A549 (cell line): Measurements from ENCODE around the gene CDC27. TPM values are rescaled to one million over a fixed set of nuclear protein-coding genes. Genes with fewer than 3 reads are reported as not detected.

Experiments
- ATAC-seq, 2 experiments: fragments of 200-7000 bp in 1 of 2; fragments of >200 bp in 1 of 2; cut with Nextera tagmentation in 1 of 2; cut with Tn5 transposase in 1 of 2; 3 replicates each; pipeline versions ENCODE4 v1.8.0 to v1.9.1; 2018 to 2020; ENCODE audit warnings: mild to moderate bottlenecking in 1 of 2, moderate library complexity in 1 of 2
- CTCF ChIA-PET: fragments of 300-600 bp; sonication (Branson Sonifier 250); formaldehyde crosslinking; extraction: SDS; loops from one replicate; lab custom pipeline; 2021; ENCODE audit warnings: antibody characterized with exemption, inconsistent platforms; lab: Yijun Ruan, JAX
- POLR2A ChIA-PET: fragments of 350-600 bp; formaldehyde crosslinking; extraction: SDS; loops from one replicate; lab custom pipeline; 2021; ENCODE audit warnings: antibody characterized with exemption, inconsistent platforms; lab: Yijun Ruan, JAX
- DNase-seq, 2 experiments: peaks; one replicate each; pipeline versions ENCODE4 v3.0.0 to v3.0.0-alpha.2; 2011 to 2016; ENCODE audit warnings: low read depth in 1 of 2, low spot score in 1 of 2
- FAIRE-seq: peaks from 2 replicates; lab custom pipeline; 2011; peaks lifted over from hg19 to GRCh38; lab: Jason Lieb, UNC
- H3K27ac ChIP-seq, 2 experiments: fragments of >200 bp; sonication (Bioruptor Twin); formaldehyde crosslinking; 3 replicates each; pipeline ENCODE4 v1.5.1; 2016 to 2017
- H3K4me1 ChIP-seq: fragments of >200 bp; sonication (Bioruptor Twin); formaldehyde crosslinking; 3 replicates; pipeline ENCODE4 v1.6.1; 2016
- H3K4me2 ChIP-seq: fragments of >200 bp; sonication (Bioruptor Twin); formaldehyde crosslinking; 3 replicates; pipeline ENCODE4 v1.6.1; 2016
- H3K4me3 ChIP-seq: fragments of >200 bp; sonication (Bioruptor Twin); formaldehyde crosslinking; 3 replicates; pipeline ENCODE4 v1.5.1; 2016
- H3K9me3 ChIP-seq: fragments of >200 bp; sonication (Bioruptor Twin); formaldehyde crosslinking; 3 replicates; pipeline ENCODE4 v1.6.1; 2016
- BHLHE40 ChIP-seq: IDR thresholded peaks from 2 replicates; pipeline ENCODE4 v1.6.1; 2012; ENCODE audit warnings: low read depth, low read length, inconsistent platforms
- CBX8 ChIP-seq: fragments of 200-600 bp; sonication (generic); IDR thresholded peaks from 2 replicates; pipeline ENCODE4 v1.6.1; 2016
- CHD2 ChIP-seq: fragments of 150-350 bp; IDR thresholded peaks from 2 replicates; pipeline ENCODE4 v1.6.1; 2014; ENCODE audit warnings: low read length; ENCODE audit not compliant: partially characterized antibody
- E2F6 ChIP-seq: IDR thresholded peaks from 2 replicates; pipeline ENCODE4 v1.6.1; 2012; ENCODE audit warnings: low read depth, borderline replicate concordance
- EHF ChIP-seq: fragments of 250-450 bp; sonication (Bioruptor Pico); IDR thresholded peaks from 2 replicates; pipeline ENCODE4 v1.5.0; 2020; ENCODE audit warnings: mild to moderate bottlenecking
- FOSB ChIP-seq: fragments of 250-450 bp; sonication (Bioruptor Pico); IDR thresholded peaks from 2 replicates; pipeline ENCODE4 v1.5.0; 2020; ENCODE audit warnings: mild to moderate bottlenecking, moderate library complexity
- FOSL2 ChIP-seq, 2 experiments: fragments of 450-650 bp in 1 of 2; fragments of >200 bp in 1 of 2; sonication (Bioruptor Twin) in 1 of 2; formaldehyde crosslinking; IDR thresholded peaks; 2 replicates each; pipeline versions ENCODE4 v1.5.0 to v1.6.1; 2016 to 2020; ENCODE audit warnings: mild to moderate bottlenecking in 1 of 2, moderate library complexity in 1 of 2
- FOXS1 ChIP-seq: fragments of 250-450 bp; sonication (Bioruptor Pico); IDR thresholded peaks from 2 replicates; pipeline ENCODE4 v1.5.0; 2020; ENCODE audit warnings: mild to moderate bottlenecking, moderate library complexity
- HDAC2 ChIP-seq: fragments of 200-600 bp; sonication (generic); IDR thresholded peaks from 2 replicates; pipeline ENCODE4 v1.6.1; 2016
- HEYL ChIP-seq: fragments of 250-450 bp; sonication (Bioruptor Pico); IDR thresholded peaks from 2 replicates; pipeline ENCODE4 v1.8.0; 2021; ENCODE audit warnings: mild to moderate bottlenecking, moderate library complexity
- HOXB13 ChIP-seq: fragments of 250-450 bp; sonication (Bioruptor Pico); IDR thresholded peaks from 2 replicates; pipeline ENCODE4 v1.5.0; 2020; ENCODE audit warnings: low read depth, mild to moderate bottlenecking, moderate library complexity
- KDM5A ChIP-seq: fragments of 200-600 bp; sonication (generic); IDR thresholded peaks from 2 replicates; pipeline ENCODE4 v1.6.1; 2016; ENCODE audit warnings: antibody characterized with exemption, mild to moderate bottlenecking
- NFE2L2 ChIP-seq: fragments of 150-350 bp; conservative IDR thresholded peaks from 2 replicates; pipeline ENCODE4 v1.6.1; 2014; ENCODE audit warnings: low read length
- POLR2A ChIP-seq: IDR thresholded peaks from 2 replicates; pipeline ENCODE4 v1.6.1; 2012; ENCODE audit warnings: mild to moderate bottlenecking, low read length
- RARB ChIP-seq: fragments of 250-450 bp; sonication (Bioruptor Pico); IDR thresholded peaks from 2 replicates; pipeline ENCODE4 v1.8.0; 2021; ENCODE audit warnings: mild to moderate bottlenecking, moderate library complexity
- RCOR1 ChIP-seq: fragments of 150-350 bp; IDR thresholded peaks from 2 replicates; pipeline ENCODE4 v1.6.1; 2014; ENCODE audit warnings: antibody characterized with exemption, low read length, low read depth
- RNF2 ChIP-seq: fragments of 200-600 bp; sonication (generic); IDR thresholded peaks from 2 replicates; pipeline ENCODE4 v1.6.1; 2016; ENCODE audit warnings: low read depth, mild to moderate bottlenecking, antibody characterized with exemption, moderate library complexity, borderline replicate concordance
- TFCP2L1 ChIP-seq: fragments of 250-450 bp; sonication (Bioruptor Pico); IDR thresholded peaks from 2 replicates; pipeline ENCODE4 v1.5.0; 2021; ENCODE audit warnings: mild to moderate bottlenecking
- TP53 ChIP-seq: fragments of 250-450 bp; sonication (Bioruptor Pico); IDR thresholded peaks from 2 replicates; pipeline ENCODE4 v1.5.0; 2021; ENCODE audit warnings: mild to moderate bottlenecking, moderate library complexity
- ZFP36 ChIP-seq: fragments of 450-650 bp; IDR thresholded peaks from 2 replicates; pipeline ENCODE4 v1.6.1; 2014; ENCODE audit warnings: borderline replicate concordance; ENCODE audit not compliant: partially characterized antibody
- WGBS: methylation state at CpG from one replicate; pipeline ENCODE4 v1.1.6; 2017; ENCODE audit errors: missing lambda C conversion rate; 5-methylcytosine and 5-hydroxymethylcytosine counted together
- polyA plus RNA-seq, 4 experiments: library from polyadenylated mRNA; depleted of rRNA in 3 of 4; stranded (reverse); fragments of >200 nt; fragmentation: RNase III in 1 of 4; extraction: RNeasy Plus Mini Kit Qiagen cat#74134 plus additional on column Dnase treatment in 1 of 4; gene quantifications; 2 replicates in 3 of 4; 3 replicates in 1 of 4; pipeline ENCODE4 v1.2.3, GENCODE V29; 2011 to 2017
- TF ChIP-seq, protein P1 (sequence below): fragments of 250-450 bp; sonication (Bioruptor Pico); IDR thresholded peaks from 2 replicates; pipeline ENCODE4 v1.5.0; 2021; ENCODE audit warnings: mild to moderate bottlenecking, moderate library complexity, borderline replicate concordance

The CDC27 gene
- polyA plus RNA-seq, 2 of the 4 experiments (the other 2 are of a cell fraction), result 88.0 to 150 TPM

DNA sequence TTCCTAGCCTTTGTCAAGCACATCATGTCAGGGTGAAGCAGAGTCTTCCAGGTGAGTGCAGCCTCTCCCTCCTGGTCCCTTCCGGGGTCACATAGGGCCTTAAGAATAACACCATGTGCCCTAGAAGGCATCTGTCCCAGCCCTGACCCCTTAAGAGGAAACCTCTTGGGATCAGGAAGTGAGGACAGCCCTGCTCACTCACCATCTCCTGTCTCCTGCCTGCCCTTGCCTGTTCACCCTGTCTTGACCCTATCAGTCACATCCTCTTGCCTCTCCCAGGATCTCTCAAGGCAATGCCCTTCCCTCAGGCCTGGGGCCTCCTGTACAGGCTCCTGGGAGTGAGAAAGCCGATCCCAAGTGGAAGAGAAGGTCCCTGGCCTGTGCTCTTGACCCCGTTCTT lies 33.9 kb upstream of the CDC27 start:
- Histone ChIP-seq H3K9me3 (0 out of 3 replicates have a peak, but pooled peaks cover 6% of the 10 kb centered on the region), H3K4me2 (no peak overlapping the region), H3K4me1 (peaks cover 13% of the 10 kb centered on the region), H3K27ac (no peak overlapping the region), H3K4me3 (no peak overlapping the region)
- ChIA-PET CTCF (interaction anchor here (1.0 to 8.6 kb wide), 2 partner anchors 12 to 93 kb away, joined by 3 to 44 read pairs; no protein-coding TSS in a partner anchor), POLR2A (no interaction called here)
- TF ChIP-seq EHF (CRISPR knock-in tag), result no peak
- no peak for TF ChIP-seq POLR2A
- TF ChIP-seq CBX8, result no peak
- TF ChIP-seq ZFP36, result no peak
- no peak for TF ChIP-seq FOSL2 (IDR thresholded peaks at IDR 0.05)
- no peak for TF ChIP-seq FOSL2 (CRISPR knock-in tag; IDR thresholded peaks at IDR 0.05)
- FAIRE-seq, result no peak
- no peak for DNase-seq
- 41% methylated on average over 3 of the region's 3 CpGs for WGBS
- no peak for ATAC-seq

DNA sequence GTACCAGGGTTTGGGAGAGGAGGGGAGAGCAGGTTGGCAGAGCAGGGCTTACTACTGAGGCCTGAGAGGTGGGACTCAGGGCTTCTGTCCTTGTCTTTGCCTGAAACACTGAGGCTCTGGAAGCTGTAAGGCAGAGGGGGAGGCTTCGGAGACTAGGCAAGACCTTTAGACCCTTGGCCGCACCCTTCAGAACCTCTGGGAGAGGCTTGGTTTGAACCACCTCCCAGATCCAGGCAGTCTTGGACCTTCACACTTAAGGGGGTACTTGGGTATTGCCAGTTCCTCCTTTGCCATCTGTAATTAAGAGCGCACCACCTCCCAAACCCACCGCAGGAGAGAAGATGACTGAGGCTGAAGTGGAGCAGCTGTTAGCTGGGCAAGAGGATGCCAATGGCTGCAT lies 33.0 kb upstream of the CDC27 start:
- CTCF ChIA-PET, result interaction anchor here (1.0 to 8.6 kb wide), 3 partner anchors 8 to 94 kb away, joined by 3 to 44 read pairs (median 3); no protein-coding TSS in a partner anchor

DNA sequence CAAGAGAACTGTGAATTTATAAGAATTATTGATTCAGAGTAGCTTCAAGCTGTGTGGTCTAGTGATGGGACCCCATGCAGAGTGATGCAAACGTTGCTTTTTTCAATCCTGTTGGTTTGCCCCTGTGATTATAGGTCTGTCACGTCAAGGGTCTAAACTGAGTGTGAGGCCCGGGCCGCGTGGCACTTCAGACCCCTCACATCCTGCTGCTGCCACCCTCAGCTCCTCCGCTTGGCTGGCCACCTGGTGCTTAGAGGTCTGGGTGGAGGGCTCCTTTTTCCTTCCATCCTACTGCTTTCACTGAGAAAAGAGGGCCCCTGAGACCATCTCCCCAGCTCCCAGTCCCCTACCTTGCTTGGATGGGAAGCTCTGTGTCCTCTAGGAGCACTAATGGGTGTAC lies 32.1 kb upstream of the CDC27 start:
- H3K4me3 ChIP-seq, result no peak overlapping the region
- POLR2A ChIA-PET, result interaction anchor here (0.6 kb wide), 1 partner anchor 32 kb away, joined by 3 read pairs; the partner anchor contains the start of gene CDC27

More for the DNA sequence above, 33.0 kb upstream of the CDC27 start:
- Histone ChIP-seq H3K9me3 (0 out of 3 replicates have a peak, but pooled peaks cover 6% of the 10 kb centered on the region), H3K27ac (no peak overlapping the region)
- FAIRE-seq, result no peak
- POLR2A ChIA-PET, result no interaction called here
- TF ChIP-seq RARB (CRISPR knock-in tag), result no peak
- TF ChIP-seq FOXS1 (CRISPR knock-in tag), result no peak
- TF ChIP-seq, all 56 proteins: peak for 0
- H3K4me2 ChIP-seq, result no peak overlapping the region
- ATAC-seq (no peak), DNase-seq (no peak)
- no peak overlapping the region for H3K4me3 ChIP-seq
- H3K4me1 ChIP-seq, result peaks cover 13% of the 10 kb centered on the region
- WGBS, result 69% methylated on average over 4 of the region's 4 CpGs

GRCh38 chr17:47220531-47220999 lies 31.5 kb upstream of the CDC27 start:
- FAIRE-seq, result no peak
- POLR2A ChIA-PET, result interaction anchor here (0.6 kb wide), 1 partner anchor 31 kb away, joined by 3 read pairs; the partner anchor contains the start of gene CDC27

More for the DNA sequence above, 32.1 kb upstream of the CDC27 start:
- 78% methylated on average over 6 of the region's 6 CpGs for WGBS
- no peak for TF ChIP-seq NFE2L2
- no peak for TF ChIP-seq BHLHE40
- CTCF ChIA-PET, result interaction anchor here (4.1 to 8.6 kb wide), 2 partner anchors 9 to 95 kb away, joined by 29 to 44 read pairs; no protein-coding TSS in a partner anchor
- H3K4me2 ChIP-seq, result no peak overlapping the region
- ATAC-seq (no peak), DNase-seq (no peak), FAIRE-seq (no peak)
- peaks cover 13% of the 10 kb centered on the region for H3K4me1 ChIP-seq
- 0 out of 3 replicates have a peak, but pooled peaks cover 6% of the 10 kb centered on the region for H3K9me3 ChIP-seq
- no peak overlapping the region for H3K27ac ChIP-seq

More at GRCh38 chr17:47220531-47220999, 31.5 kb upstream of the CDC27 start:
- no peak for DNase-seq
- no peak overlapping the region for H3K4me3 ChIP-seq
- ATAC-seq, result no peak; a peak in 1 of 6 replicates
- CTCF ChIA-PET, result interaction anchor here (0.7 to 8.6 kb wide), 3 partner anchors 9 to 278 kb away, joined by 4 to 44 read pairs (median 29); no protein-coding TSS in a partner anchor
- peaks cover 9% of the 10 kb centered on the region for H3K4me1 ChIP-seq
- no peak overlapping the region for H3K27ac ChIP-seq
- no peak for TF ChIP-seq RCOR1
- TF ChIP-seq KDM5A, result no peak
- TF ChIP-seq, protein P1, sequence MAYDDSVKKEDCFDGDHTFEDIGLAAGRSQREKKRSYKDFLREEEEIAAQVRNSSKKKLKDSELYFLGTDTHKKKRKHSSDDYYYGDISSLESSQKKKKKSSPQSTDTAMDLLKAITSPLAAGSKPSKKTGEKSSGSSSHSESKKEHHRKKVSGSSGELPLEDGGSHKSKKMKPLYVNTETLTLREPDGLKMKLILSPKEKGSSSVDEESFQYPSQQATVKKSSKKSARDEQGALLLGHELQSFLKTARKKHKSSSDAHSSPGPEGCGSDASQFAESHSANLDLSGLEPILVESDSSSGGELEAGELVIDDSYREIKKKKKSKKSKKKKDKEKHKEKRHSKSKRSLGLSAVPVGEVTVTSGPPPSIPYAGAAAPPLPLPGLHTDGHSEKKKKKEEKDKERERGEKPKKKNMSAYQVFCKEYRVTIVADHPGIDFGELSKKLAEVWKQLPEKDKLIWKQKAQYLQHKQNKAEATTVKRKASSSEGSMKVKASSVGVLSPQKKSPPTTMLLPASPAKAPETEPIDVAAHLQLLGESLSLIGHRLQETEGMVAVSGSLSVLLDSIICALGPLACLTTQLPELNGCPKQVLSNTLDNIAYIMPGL (CRISPR knock-in tag), result no peak
- TF ChIP-seq CBX8, result no peak
- no peak for TF ChIP-seq E2F6
- TF ChIP-seq RNF2, result no peak
- TF ChIP-seq HDAC2, result no peak
- TF ChIP-seq TP53 (CRISPR knock-in tag), result no peak
- TF ChIP-seq CHD2, result no peak
- TF ChIP-seq HEYL, result no peak
- no peak for TF ChIP-seq TFCP2L1 (CRISPR knock-in tag)
- TF ChIP-seq FOSB (CRISPR knock-in tag), result no peak
- no peak for TF ChIP-seq EHF (CRISPR knock-in tag)
- TF ChIP-seq HOXB13 (CRISPR knock-in tag), result no peak
- no peak overlapping the region for H3K4me2 ChIP-seq
- 63% methylated on average over 7 of the region's 7 CpGs for WGBS
- 0 out of 3 replicates have a peak, but pooled peaks cover 6% of the 10 kb centered on the region for H3K9me3 ChIP-seq
